ENCODE measurements around the gene PPP1R2B. TPM values are rescaled to one million over a fixed set of nuclear protein-coding genes. Genes with fewer than 3 reads are reported as not detected.
A peak's percentile ranks its signal among the peaks of the same experiment; 100 is the strongest.

Gene PPP1R2B
- total and polyA plus RNA-seq, 11 donors: not detected

DNA sequence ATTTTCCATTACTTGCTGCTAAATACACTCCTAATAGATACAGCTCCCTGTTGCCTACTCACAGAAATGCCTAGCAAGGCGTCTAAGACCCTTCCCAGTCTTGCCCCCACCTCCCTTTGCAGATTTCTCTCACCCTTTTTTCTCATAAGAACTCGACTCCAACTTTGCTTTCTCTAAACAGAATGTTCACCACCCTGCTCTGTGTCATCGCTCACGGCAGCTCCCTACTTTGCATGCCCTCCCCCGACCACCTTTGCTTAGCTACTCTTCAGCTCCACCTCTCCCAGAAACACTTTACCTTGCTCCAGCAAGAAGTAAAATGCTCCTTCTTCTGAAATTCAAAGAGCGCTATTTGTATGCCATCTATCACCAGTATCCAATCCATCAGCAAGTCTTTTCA lies 15.2 kb upstream of the PPP1R2B start:
- intact Hi-C loops (cut with DNase I): loop anchor here in 2 of 10 donors (5.0 to 10.0 kb wide), 2 partner anchors 292 to 300 kb away; no protein-coding TSS in a partner anchor

GRCh38 chr5:156835905-156836304 lies 14.2 kb upstream of the PPP1R2B start:
- DNase-seq (no peak), ATAC-seq (no peak)
- 76 to 88% (median 81%) methylated on average over 3 of the region's 3 CpGs for WGBS, 4 donors
- no peak overlapping the region for H3K4me3 ChIP-seq
- TF ChIP-seq, protein P1, sequence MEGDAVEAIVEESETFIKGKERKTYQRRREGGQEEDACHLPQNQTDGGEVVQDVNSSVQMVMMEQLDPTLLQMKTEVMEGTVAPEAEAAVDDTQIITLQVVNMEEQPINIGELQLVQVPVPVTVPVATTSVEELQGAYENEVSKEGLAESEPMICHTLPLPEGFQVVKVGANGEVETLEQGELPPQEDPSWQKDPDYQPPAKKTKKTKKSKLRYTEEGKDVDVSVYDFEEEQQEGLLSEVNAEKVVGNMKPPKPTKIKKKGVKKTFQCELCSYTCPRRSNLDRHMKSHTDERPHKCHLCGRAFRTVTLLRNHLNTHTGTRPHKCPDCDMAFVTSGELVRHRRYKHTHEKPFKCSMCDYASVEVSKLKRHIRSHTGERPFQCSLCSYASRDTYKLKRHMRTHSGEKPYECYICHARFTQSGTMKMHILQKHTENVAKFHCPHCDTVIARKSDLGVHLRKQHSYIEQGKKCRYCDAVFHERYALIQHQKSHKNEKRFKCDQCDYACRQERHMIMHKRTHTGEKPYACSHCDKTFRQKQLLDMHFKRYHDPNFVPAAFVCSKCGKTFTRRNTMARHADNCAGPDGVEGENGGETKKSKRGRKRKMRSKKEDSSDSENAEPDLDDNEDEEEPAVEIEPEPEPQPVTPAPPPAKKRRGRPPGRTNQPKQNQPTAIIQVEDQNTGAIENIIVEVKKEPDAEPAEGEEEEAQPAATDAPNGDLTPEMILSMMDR (IDR thresholded peaks at IDR 0.05): peak in 3 of 12 donors; percentile 9 to 24 (median 13)
- TF ChIP-seq POLR2A (IDR thresholded peaks at IDR 0.05): no peak
- no peaks in the 10 kb centered on the region for H3K9me3 ChIP-seq
- intact Hi-C loops (cut with DNase I): loop anchor here in 1 of 10 donors (10.0 kb wide), 1 partner anchor 299 kb away; no protein-coding TSS in a partner anchor
- no peaks in the 10 kb centered on the region for H3K36me3 ChIP-seq
- H3K27ac ChIP-seq: no peak overlapping the region
- H3K4me1 ChIP-seq: no peaks in the 10 kb centered on the region
- no peaks in the 10 kb centered on the region for H3K27me3 ChIP-seq

More for the DNA sequence above, 15.2 kb upstream of the PPP1R2B start:
- H3K27ac ChIP-seq: no peak overlapping the region
- ATAC-seq (no peak), DNase-seq (no peak)
- H3K27me3 ChIP-seq: no peaks in the 10 kb centered on the region
- no peaks in the 10 kb centered on the region for H3K4me1 ChIP-seq
- TF ChIP-seq, protein P1 (IDR thresholded peaks at IDR 0.05): no peak
- TF ChIP-seq POLR2A (IDR thresholded peaks at IDR 0.05): no peak
- WGBS, 4 donors: 73 to 82% (median 78%) methylated on average over 6 of the region's 6 CpGs
- no peaks in the 10 kb centered on the region for H3K36me3 ChIP-seq
- no peaks in the 10 kb centered on the region for H3K9me3 ChIP-seq
- no peak overlapping the region for H3K4me3 ChIP-seq

DNA sequence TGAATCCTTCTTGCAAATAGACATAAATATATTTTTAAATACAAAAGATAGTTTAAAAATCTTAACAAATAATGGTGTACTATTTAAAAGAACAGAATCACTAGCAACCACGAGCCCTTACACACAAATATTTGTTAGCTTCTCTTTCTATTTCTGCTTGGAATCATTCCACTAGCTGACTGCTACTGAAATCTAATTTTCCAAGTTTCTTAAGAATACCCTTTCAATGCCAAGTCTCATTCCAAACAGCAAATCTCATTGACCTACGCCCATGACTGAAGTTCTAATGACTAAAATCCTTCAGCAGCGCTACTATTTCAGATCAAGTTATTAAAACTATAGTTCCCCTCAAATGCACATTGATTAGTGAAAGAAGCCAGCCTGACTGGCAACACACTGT lies 13.2 kb upstream of the PPP1R2B start:
- Histone ChIP-seq H3K27me3 (no peaks in the 10 kb centered on the region), H3K36me3 (no peaks in the 10 kb centered on the region), H3K9me3 (no peaks in the 10 kb centered on the region), H3K4me3 (no peak overlapping the region), H3K27ac (no peak overlapping the region), H3K4me1 (no peaks in the 10 kb centered on the region)
- TF ChIP-seq, protein P1 (IDR thresholded peaks at IDR 0.05): no peak
- TF ChIP-seq POLR2A (IDR thresholded peaks at IDR 0.05): no peak
- intact Hi-C loops (cut with DNase I): loop anchor here in 1 of 10 donors (10.0 kb wide), 1 partner anchor 298 kb away; no protein-coding TSS in a partner anchor
- ATAC-seq (no peak), DNase-seq (no peak)
- WGBS, 4 donors: 64 to 75% (median 71%) methylated on average over 3 of the region's 3 CpGs

- intact Hi-C loops (cut with DNase I): loop anchor here in 1 of 10 donors (10.0 kb wide), 1 partner anchor 296 kb away; no protein-coding TSS in a partner anchor
- H3K36me3 ChIP-seq: no peaks in the 10 kb centered on the region
- no peaks in the 10 kb centered on the region for H3K9me3 ChIP-seq
- no peak for DNase-seq
- 75 to 86% (median 78%) methylated on average over 5 of the region's 5 CpGs for WGBS, 4 donors
- H3K4me1 ChIP-seq: no peaks in the 10 kb centered on the region
- TF ChIP-seq, protein P1 (IDR thresholded peaks at IDR 0.05): no peak
- no peak for TF ChIP-seq POLR2A (IDR thresholded peaks at IDR 0.05)
- H3K27ac ChIP-seq: no peak overlapping the region
- H3K27me3 ChIP-seq: no peaks in the 10 kb centered on the region
- no peak overlapping the region for H3K4me3 ChIP-seq
- ATAC-seq: no peak
These were observed 11.1 kb upstream of the PPP1R2B start for GRCh38 chr5:156838961-156839360.
